ENCODE data around the gene MUC15.
A peak's percentile ranks its signal among the peaks of the same experiment; 100 is the strongest.

Gene MUC15

GRCh38 chr11:26554455-26554854 is 17.6 kb downstream of the MUC15 start:
- in situ Hi-C loops (cut with HindIII; ENCODE audit: low pct_unique_long_range_greater_than_20kb, low sequenced_read_pairs), result no loop called here
- TF ChIP-seq JUND (IDR thresholded peaks at IDR 0.05; ENCODE audit: low read depth), result no peak
- no peak for DNase-seq (ENCODE audit: low read depth in 1 of 2, low spot score in 1 of 2)

GRCh38 chr11:26553182-26553581 is 18.9 kb downstream of the MUC15 start:
- no peak for DNase-seq (ENCODE audit: low read depth in 1 of 2, low spot score in 1 of 2)
- in situ Hi-C loops (cut with HindIII; ENCODE audit: low pct_unique_long_range_greater_than_20kb, low sequenced_read_pairs), result no loop called here
- TF ChIP-seq JUND (IDR thresholded peaks at IDR 0.05; ENCODE audit: low read depth), result no peak

GRCh38 chr11:26551186-26551801 is 20.8 kb downstream of the MUC15 start:
- no peak for TF ChIP-seq JUND (IDR thresholded peaks at IDR 0.05; ENCODE audit: low read depth)
- peak in 1 of 2 experiments; percentile 49 for DNase-seq (ENCODE audit: low read depth in 1 of 2, low spot score in 1 of 2)
- in situ Hi-C loops (cut with HindIII; ENCODE audit: low pct_unique_long_range_greater_than_20kb, low sequenced_read_pairs), result no loop called here

- TF ChIP-seq JUND (IDR thresholded peaks at IDR 0.05; ENCODE audit: low read depth), result no peak
- DNase-seq (ENCODE audit: low read depth in 1 of 2, low spot score in 1 of 2), result no peak
- in situ Hi-C loops (cut with HindIII; ENCODE audit: low pct_unique_long_range_greater_than_20kb, low sequenced_read_pairs), result no loop called here
These were observed 22.0 kb downstream of the MUC15 start for GRCh38 chr11:26550022-26550421.

GRCh38 chr11:26549176-26549575 is 22.9 kb downstream of the MUC15 start:
- DNase-seq (ENCODE audit: low read depth in 1 of 2, low spot score in 1 of 2), result no peak
- in situ Hi-C loops (cut with HindIII; ENCODE audit: low pct_unique_long_range_greater_than_20kb, low sequenced_read_pairs), result no loop called here
- no peak for TF ChIP-seq JUND (IDR thresholded peaks at IDR 0.05; ENCODE audit: low read depth)

GRCh38 chr11:26541870-26542269 is 30.2 kb downstream of the MUC15 start:
- no peak for DNase-seq (ENCODE audit: low read depth in 1 of 2, low spot score in 1 of 2)
- in situ Hi-C loops (cut with HindIII; ENCODE audit: low pct_unique_long_range_greater_than_20kb, low sequenced_read_pairs), result no loop called here
- no peak for TF ChIP-seq JUND (IDR thresholded peaks at IDR 0.05; ENCODE audit: low read depth)

GRCh38 chr11:26539517-26539916 is 32.5 kb downstream of the MUC15 start:
- DNase-seq (ENCODE audit: low read depth in 1 of 2, low spot score in 1 of 2), result no peak
- no peak for TF ChIP-seq JUND (IDR thresholded peaks at IDR 0.05; ENCODE audit: low read depth)
- in situ Hi-C loops (cut with HindIII; ENCODE audit: low pct_unique_long_range_greater_than_20kb, low sequenced_read_pairs), result no loop called here

- no peak for TF ChIP-seq JUND (IDR thresholded peaks at IDR 0.05; ENCODE audit: low read depth)
- in situ Hi-C loops (cut with HindIII; ENCODE audit: low pct_unique_long_range_greater_than_20kb, low sequenced_read_pairs), result no loop called here
- no peak for DNase-seq (ENCODE audit: low read depth in 1 of 2, low spot score in 1 of 2)
These were observed 34.7 kb downstream of the MUC15 start for GRCh38 chr11:26537341-26537740.

- in situ Hi-C loops (cut with HindIII; ENCODE audit: low pct_unique_long_range_greater_than_20kb, low sequenced_read_pairs), result no loop called here
- TF ChIP-seq JUND (IDR thresholded peaks at IDR 0.05; ENCODE audit: low read depth), result no peak
- no peak for DNase-seq (ENCODE audit: low read depth in 1 of 2, low spot score in 1 of 2)
These were observed 44.4 kb downstream of the MUC15 start for GRCh38 chr11:26527685-26528084.

- in situ Hi-C loops (cut with HindIII; ENCODE audit: low pct_unique_long_range_greater_than_20kb, low sequenced_read_pairs), result no loop called here
- peak in 1 of 2 experiments; percentile 52 for DNase-seq (ENCODE audit: low read depth in 1 of 2, low spot score in 1 of 2)
- TF ChIP-seq JUND (IDR thresholded peaks at IDR 0.05; ENCODE audit: low read depth), result no peak
These were observed 49.0 kb downstream of the MUC15 start for GRCh38 chr11:26522912-26523610.

GRCh38 chr11:26519469-26519868 is 52.6 kb downstream of the MUC15 start:
- in situ Hi-C loops (cut with HindIII; ENCODE audit: low pct_unique_long_range_greater_than_20kb, low sequenced_read_pairs), result no loop called here
- DNase-seq (ENCODE audit: low read depth in 1 of 2, low spot score in 1 of 2), result no peak
- no peak for TF ChIP-seq JUND (IDR thresholded peaks at IDR 0.05; ENCODE audit: low read depth)

- TF ChIP-seq JUND (IDR thresholded peaks at IDR 0.05; ENCODE audit: low read depth), result no peak
- in situ Hi-C loops (cut with HindIII; ENCODE audit: low pct_unique_long_range_greater_than_20kb, low sequenced_read_pairs), result no loop called here
- no peak for DNase-seq (ENCODE audit: low read depth in 1 of 2, low spot score in 1 of 2)
These were observed 59.9 kb downstream of the MUC15 start for GRCh38 chr11:26512196-26512595.

GRCh38 chr11:26510756-26511155 is 61.3 kb downstream of the MUC15 start:
- in situ Hi-C loops (cut with HindIII; ENCODE audit: low pct_unique_long_range_greater_than_20kb, low sequenced_read_pairs), result no loop called here
- TF ChIP-seq JUND (IDR thresholded peaks at IDR 0.05; ENCODE audit: low read depth), result no peak
- no peak for DNase-seq (ENCODE audit: low read depth in 1 of 2, low spot score in 1 of 2)

GRCh38 chr11:26510164-26510563 is 61.9 kb downstream of the MUC15 start:
- in situ Hi-C loops (cut with HindIII; ENCODE audit: low pct_unique_long_range_greater_than_20kb, low sequenced_read_pairs), result no loop called here
- TF ChIP-seq JUND (IDR thresholded peaks at IDR 0.05; ENCODE audit: low read depth), result no peak
- DNase-seq (ENCODE audit: low read depth in 1 of 2, low spot score in 1 of 2), result no peak
